Measurements from ENCODE around the gene COL4A2.
"Not testable (repeated sequence)": the region's sequence is repeated elsewhere in the genome, so short reads cannot be mapped to it uniquely, and the experiment has no call there.

COL4A2 gene

DNA sequence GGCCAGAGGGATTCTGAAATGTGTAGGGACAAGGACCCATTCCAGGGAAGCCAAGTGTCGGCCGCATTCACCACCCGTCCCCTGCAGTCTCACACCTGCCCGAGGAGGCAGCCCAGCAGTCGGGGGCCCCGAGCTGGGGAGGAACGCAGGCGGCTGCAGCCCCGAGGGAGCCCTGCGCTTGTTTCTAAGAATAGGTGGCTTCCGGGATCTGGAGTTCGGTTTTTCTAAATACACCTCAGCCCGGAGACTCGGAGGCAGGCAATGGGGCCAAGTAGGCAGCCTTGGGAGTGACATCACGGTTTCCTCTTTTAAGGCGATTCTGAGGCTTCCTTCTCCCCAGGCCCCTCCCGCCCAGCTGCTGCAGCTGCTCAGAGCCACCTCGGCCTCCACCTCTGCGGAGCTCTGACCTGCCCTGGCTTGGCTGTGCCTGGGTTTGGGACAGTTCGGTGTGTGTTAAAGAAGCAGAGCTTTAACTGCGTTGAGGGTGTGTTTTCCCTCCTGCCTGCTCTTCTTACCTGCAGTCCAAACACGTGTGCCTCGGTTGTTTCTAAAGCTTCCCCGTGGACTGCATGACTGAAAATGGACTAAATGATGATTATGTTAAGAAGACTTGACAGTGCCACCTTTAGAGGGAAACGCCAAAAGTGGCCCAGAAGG is 80.5 kb downstream of the COL4A2 start:
- peak; percentile 5 for DNase-seq

DNA sequence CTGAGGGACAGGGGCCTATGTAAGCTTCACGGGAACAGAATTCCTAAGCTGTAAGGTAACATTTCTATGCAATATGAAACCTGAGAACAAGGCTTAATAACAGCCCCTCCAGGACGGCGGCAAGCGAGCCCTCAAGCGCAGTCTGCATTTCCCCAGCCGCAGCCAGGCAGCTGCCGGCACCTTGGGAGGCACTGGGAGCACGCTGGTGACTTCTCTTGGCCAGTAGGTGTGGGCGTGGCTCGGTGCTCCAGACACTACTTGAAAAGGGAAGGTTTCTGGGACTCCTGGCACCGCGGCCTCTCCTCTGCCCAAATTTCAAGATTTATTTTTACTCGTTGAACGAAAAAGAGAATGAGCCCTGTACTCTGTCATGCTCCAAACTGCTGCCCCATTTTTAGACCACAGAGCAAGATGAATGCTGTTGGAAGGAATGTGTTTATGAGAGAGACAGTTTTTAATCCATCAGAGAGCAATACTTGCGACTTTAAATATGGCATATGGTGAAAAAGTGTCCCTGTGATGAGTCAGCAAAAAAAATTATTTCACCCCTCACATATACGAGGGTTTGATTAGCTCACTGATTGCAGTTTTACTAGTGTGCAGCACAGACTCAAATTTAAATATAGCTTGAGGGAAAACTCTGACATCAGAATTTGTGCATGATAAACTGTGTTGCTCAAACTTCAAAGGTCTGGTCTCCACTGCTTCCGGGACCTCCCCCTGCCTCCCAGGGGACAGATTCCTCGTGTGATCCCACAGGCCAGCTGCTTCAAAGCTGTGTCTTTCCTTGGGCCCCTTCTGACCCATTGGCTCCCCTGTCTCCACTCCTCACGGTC is 81.2 kb downstream of the COL4A2 start:
- no peak for DNase-seq

DNA sequence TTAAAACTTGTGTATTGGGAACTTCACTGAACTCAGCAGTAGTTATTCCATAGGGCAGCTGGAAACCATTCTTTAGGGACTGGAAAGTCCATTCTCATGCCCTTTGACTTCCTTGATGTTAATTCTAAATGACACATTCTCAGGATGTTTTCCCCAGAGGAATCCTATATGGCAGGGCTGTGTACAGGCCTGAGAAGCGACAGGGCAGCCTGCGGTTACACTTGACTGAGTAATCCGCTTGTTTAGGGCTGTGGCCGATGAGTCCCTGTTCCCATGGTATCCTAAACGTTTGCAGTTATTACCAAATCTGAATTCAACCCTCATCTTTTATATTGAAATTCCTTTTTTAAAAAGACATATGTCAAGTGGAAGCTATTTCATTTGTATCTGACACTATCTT is 83.5 kb downstream of the COL4A2 start:
- no peak for DNase-seq

DNA sequence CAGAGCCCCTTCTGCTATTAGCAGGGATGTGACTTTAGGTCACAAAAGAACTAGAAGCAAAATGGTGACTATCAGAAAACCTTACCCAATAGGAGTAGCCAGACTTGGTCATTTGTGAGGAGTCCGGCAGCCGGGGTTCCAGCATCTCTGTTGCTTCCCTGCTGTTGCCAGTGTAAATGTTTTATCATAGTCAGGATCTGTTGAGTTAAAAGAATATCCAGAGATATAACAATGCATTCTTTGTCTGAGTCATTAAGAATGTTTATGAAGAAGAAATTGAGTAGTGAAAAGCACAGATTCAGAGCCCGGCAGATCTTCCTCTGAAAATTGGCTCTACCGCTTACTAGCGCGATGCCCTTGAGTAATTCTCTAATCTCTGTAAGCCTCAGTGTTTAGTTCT is 84.2 kb downstream of the COL4A2 start:
- DNase-seq = no peak

DNA sequence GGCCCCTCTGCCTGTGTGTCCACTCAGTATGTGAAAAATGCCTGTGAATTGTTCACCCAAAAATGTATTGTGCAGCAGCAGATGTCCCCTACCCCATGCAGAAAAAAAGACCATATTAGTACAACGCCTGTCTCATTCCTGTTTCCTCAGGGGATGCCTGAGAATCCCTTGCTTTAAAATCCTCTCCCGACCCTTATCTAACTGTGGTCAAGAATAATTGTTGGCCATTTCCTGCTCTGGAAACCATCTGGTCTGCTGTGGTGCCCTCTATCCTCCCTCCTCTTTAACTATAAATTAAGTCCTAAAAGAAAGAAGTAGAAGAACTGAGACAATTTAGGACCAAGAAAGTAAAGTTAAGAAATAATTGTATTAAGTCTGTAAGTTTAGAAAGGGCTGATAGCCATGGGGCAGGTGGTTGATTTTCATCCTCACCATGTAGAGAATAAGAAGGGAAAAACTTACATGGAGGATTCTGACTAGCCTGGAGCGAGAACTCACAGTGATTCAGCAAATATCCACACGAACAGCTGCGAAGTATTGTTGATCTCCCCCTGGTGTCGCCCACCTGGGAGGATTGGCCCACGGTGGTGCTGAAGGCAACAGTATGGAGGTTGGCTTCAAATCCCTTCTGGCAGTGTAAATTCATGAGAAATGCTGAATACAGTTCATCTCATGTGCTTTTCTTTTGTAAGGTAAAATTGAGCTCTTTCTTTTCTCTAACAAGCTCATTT is 85.6 kb downstream of the COL4A2 start:
- no peak for DNase-seq

DNA sequence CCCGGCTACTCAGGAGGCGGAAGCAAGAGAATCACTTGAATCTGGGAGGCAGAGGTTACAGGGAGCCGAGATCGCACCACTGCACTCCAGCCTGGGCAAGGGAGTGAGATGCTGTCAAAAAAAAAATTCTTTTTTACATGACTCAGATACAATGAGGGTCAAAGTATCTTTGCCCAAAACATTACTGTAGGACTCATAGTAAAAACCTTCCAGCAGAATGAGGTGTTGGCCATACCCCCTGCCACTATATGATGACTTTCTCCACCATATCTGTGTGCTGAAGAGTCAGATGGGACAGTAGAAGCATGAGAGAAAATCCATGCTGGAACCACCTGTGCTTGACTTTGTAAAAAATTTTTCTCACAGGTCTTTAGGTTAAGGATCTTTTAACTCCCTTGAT is 86.7 kb downstream of the COL4A2 start:
- no peak for DNase-seq

DNA sequence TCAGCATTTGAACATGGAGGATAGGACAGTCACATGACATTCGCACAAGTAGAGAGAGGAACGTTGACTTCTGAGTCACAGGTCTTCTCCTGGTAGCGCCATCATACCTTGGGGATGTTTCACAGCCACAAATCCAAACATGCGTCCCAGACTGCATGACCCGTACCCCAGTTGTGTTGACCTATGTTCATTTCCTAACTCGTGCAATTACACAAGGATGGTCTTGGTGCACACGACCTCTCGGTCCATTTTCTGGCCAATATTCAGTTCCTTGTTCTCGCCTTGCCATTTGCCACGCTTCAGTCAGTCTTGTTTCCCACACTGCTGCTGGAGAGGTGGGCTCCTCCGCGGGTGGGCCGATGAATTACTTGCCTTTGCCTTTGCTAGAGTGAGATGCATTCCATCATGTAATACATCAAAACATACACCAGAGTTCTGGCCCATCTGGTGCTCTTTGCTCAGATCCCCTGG is 87.3 kb downstream of the COL4A2 start:
- no peak for DNase-seq

GRCh38 chr13:110395616-110396015 is 88.5 kb downstream of the COL4A2 start:
- not testable (repeated sequence) for DNase-seq

GRCh38 chr13:110396476-110396875 is 89.4 kb downstream of the COL4A2 start:
- DNase-seq = no peak

DNA sequence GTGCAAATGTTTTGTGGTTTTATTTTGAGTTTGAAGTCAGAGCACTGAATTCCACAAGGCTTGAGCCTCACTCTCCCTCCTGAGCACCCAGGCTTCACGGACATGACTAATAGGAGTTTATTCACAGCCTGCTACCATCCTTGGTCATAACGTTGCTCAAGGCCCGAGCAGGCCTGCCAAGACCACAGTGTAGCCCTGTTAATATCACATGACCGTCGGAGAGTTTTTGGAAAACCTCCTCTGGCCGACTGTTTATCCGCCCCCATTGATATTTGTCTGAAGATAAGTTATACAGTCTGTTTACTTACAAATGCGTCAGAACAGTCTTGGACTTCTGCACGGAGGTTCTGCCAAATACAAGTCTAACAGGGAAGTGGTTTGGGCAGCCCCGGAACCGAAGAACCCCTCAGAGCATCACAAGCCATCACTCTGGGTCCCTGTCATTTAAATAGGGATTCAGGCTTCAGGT is 89.9 kb downstream of the COL4A2 start:
- DNase-seq = no peak

- no peak for DNase-seq
Observed at GRCh38 chr13:110397436-110398115, 90.5 kb downstream of the COL4A2 start.

- no peak for DNase-seq
Observed at GRCh38 chr13:110398564-110399507, 91.8 kb downstream of the COL4A2 start.

GRCh38 chr13:110399801-110400200 is 92.7 kb downstream of the COL4A2 start:
- no peak for DNase-seq

DNA sequence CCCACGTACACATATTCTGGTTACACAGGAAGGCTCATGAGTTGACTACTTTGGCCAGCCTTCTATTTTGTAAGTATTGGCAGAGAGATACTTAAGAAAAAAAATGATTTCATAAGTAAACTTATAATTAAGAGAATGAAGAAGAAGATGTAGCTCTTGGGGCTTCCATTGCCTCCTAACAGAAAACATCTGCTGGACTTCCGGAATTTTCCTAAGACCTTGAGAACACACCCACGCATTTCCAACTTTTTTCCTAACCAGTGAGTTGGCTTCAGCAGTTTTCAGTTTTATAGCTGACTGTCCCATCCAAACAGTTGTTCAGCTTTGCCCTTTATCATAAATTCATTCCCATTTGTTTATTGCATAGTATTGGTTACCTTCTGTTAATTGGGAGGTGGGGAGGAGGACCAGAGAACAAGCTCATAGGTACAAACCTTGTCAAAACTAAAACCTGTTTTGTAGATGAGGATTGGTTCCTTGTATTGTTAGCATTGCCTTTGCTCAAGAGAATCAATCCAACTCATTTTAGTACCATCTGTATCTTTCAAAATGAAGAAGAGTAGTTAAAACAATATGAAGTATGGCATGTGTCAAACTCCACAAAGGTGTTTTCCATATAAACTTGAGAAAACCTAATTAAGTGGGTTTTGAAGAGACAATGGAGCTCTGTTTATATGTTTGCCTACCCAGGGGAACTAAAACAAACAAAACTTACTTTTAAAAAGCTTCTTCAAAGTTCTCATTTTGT is 93.9 kb downstream of the COL4A2 start:
- DNase-seq = no peak

DNA sequence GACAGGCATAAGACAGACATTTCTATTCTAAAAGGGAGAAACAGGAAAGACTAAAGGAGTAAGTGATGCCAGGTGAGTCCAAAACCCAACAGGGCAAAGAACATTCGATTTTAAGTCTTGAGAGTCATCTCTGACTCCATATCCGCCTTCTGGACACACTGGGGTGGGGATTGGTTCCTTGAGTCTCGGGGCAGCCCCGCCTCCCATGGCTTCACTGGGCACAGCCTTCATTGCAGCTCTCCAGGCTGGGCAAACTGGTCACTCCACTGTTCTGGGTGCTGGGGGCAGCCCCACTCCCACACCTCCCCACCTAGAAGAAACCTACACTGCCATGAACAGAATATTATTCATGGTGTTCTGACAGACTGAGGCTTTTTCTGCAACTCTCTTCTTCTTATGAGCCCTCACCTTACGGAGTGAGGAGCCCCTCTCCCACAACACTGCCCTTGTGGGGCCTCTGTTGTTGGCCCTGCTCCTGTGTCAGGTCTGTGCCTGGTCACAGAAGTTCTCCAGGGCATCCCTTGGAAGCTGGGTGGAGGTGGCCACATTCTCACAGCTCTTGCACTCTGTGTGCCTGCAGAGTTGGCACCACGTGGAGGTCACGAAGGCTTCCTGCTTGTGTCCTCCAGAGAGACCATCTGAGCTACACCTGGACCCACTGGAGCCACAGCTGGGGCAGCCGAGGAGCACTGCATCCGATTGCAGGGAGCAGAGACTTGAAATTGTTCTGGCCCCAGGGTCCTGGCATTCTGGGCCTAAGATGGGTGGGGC is 95.4 kb downstream of the COL4A2 start:
- DNase-seq = no peak

- DNase-seq = no peak
Observed at GRCh38 chr13:110403315-110403714, 96.2 kb downstream of the COL4A2 start.

- DNase-seq = no peak
Observed at GRCh38 chr13:110403721-110404120, 96.6 kb downstream of the COL4A2 start.

GRCh38 chr13:110404321-110404720 is 97.2 kb downstream of the COL4A2 start:
- DNase-seq = no peak

DNA sequence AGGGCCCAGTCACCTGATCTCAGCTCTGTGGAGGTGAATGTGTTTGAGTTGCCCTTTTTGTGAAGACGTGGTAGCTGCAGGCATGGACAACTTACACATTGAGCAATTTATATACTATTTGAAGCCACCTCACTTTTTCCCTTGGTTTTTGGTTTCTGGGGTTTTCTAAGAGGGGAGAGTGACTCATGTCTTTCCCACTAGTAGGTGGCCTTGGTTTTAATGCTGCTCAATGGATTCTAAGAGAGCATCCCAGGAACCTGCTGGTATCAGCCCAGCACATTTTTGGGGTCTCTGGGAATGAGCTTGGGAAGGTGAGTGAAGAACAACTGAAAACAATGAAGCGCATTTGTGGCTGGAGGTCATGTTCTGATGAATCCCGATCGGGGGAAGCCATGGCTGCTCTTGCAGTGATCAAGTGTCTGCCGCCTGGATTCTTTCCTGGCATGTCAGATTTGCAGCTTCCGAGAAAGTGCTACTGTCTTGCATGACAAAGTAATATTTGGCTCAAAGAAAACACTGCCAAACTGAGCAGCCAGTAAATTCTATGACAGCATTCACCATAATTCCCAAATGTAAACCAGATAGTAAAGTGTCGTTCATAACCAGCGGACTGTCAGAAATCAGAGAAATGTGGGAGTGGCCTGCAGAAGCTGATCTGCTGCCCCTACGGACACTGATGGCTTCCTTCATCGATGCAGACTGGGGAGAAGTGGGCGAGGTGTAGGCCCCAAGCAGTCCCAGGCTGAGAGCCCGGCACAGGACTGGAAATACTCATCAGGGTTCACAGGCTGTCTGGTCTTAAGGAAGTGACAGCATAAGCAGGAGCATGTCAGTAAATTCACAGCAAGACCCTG is 98.7 kb downstream of the COL4A2 start:
- no peak for DNase-seq

Data from inflammatory macrophage treated with lipopolysaccharide for 4 hours (primary cell).